HG03354 (cell line): ENCODE data around the gene NEMP1.

Source experiments
- ATAC-seq: cut with Tn5 transposase; IDR thresholded peaks from one replicate; pipeline ENCODE4 v1.9.1; 2021; ENCODE audit warnings: mild to moderate bottlenecking; ENCODE audit not compliant: unreplicated experiment, poor library complexity, severe bottlenecking

The NEMP1 gene

GRCh38 chr12:57006809-57007475, 71.6 kb downstream of the NEMP1 start:
- no peak for ATAC-seq

GRCh38 chr12:57005980-57006808, 72.4 kb downstream of the NEMP1 start, which contains the start of gene ZBTB39:
Gene ZBTB39, minus strand, starts transcription at chr12:57006546. Its CDS starts 1,629 bp downstream, at chr12:57004917.
- peak; percentile 75 for ATAC-seq
